Gastrocnemius medialis (tissue), 4 donors: ENCODE data around the gene INPP5D. TPM values are rescaled to one million over a fixed set of nuclear protein-coding genes. Genes with fewer than 3 reads are reported as not detected.
"Not testable (repeated sequence)": the region's sequence is repeated elsewhere in the genome, so short reads cannot be mapped to it uniquely, and the experiment has no call there.

ENCODE experiments used
- ATAC-seq, 2 donors: fragments of 150-250 bp; one replicate each; pipeline ENCODE4 v1.9.1; 2016
- DNase-seq, 2 donors: peaks; one replicate each; pipeline ENCODE4 v3.0.0-alpha.2; 2019
- H3K27ac ChIP-seq, 4 donors: fragments of 200-600 bp; sonication (generic); 1 replicate in 1 of 4; 2 replicates in 3 of 4; pipeline ENCODE4 v1.5.1; 2016 to 2018; ENCODE audit warnings: mild to moderate bottlenecking in 2 of 4, moderate library complexity in 1 of 4
- H3K27me3 ChIP-seq, 3 donors: fragments of 200-600 bp; sonication (generic) in 2 of 3; 1 replicate in 1 of 3; 2 replicates in 2 of 3; pipeline versions ENCODE4 v1.5.1 to v1.6.0; 2016 to 2019; ENCODE audit warnings: mild to moderate bottlenecking in 1 of 3, moderate library complexity in 1 of 3
- H3K36me3 ChIP-seq, 2 donors: fragments of 200-600 bp; sonication (generic) in 1 of 2; one replicate each; pipeline ENCODE4 v1.5.1; 2017 to 2018
- H3K4me1 ChIP-seq, 2 donors: fragments of 200-600 bp; sonication (generic) in 1 of 2; one replicate each; pipeline ENCODE4 v1.5.1; 2016 to 2017; ENCODE audit warnings: mild to moderate bottlenecking in 2 of 2
- H3K4me3 ChIP-seq, 4 donors: fragments of 200-600 bp; sonication (generic) in 3 of 4; 1 replicate in 1 of 4; 2 replicates in 3 of 4; pipeline ENCODE4 v1.5.1; 2016 to 2019; ENCODE audit warnings: mild to moderate bottlenecking in 2 of 4
- H3K9me3 ChIP-seq, 3 donors: fragments of 200-600 bp; sonication (generic) in 2 of 3; 1 replicate in 1 of 3; 2 replicates in 2 of 3; pipeline ENCODE4 v1.5.1; 2016 to 2019
- POLR2A ChIP-seq, 2 donors: fragments of 450-650 bp; IDR thresholded peaks; one replicate each; pipeline ENCODE4 v1.6.1; 2017; ENCODE audit warnings: antibody characterized with exemption in 2 of 2, mild to moderate bottlenecking in 2 of 2, moderate library complexity in 2 of 2
- in situ Hi-C, 4 donors: fragments of 200-750 bp; cut with MboI; loops; one replicate each; pipeline versions ENCODE4 v1.15.0 to v1.8.0; 2017; ENCODE audit warnings: low sequenced_read_pairs in 4 of 4
- intact Hi-C: fragments of 100-400 bp; cut with DNase I; formaldehyde crosslinking; loops from one replicate; pipeline ENCODE4 v1.15.1; 2023; ENCODE audit warnings: low total_unique reads
- total RNA-seq, 4 donors: library from RNA; depleted of rRNA; stranded (reverse); fragments of >200 nt; gene quantifications; one replicate each; pipeline versions ENCODE4 v1.1.0 to v1.2.3, GENCODE V29; 2016
- TF ChIP-seq, protein P1 (sequence below), 5 experiments: fragments of 450-650 bp in 3 of 5; fragments of 200-600 bp in 2 of 5; sonication (generic) in 2 of 5; IDR thresholded peaks in 4 of 5; conservative IDR thresholded peaks in 1 of 5; 1 replicate in 4 of 5; 2 replicates in 1 of 5; pipeline ENCODE4 v1.5.1; 2016 to 2019; ENCODE audit warnings: antibody characterized with exemption in 5 of 5, mild to moderate bottlenecking in 3 of 5, moderate library complexity in 3 of 5

The INPP5D gene
- total RNA-seq, 4 donors from 2014 or later, result 1.7 to 18.7 (median 4.9) TPM

DNA sequence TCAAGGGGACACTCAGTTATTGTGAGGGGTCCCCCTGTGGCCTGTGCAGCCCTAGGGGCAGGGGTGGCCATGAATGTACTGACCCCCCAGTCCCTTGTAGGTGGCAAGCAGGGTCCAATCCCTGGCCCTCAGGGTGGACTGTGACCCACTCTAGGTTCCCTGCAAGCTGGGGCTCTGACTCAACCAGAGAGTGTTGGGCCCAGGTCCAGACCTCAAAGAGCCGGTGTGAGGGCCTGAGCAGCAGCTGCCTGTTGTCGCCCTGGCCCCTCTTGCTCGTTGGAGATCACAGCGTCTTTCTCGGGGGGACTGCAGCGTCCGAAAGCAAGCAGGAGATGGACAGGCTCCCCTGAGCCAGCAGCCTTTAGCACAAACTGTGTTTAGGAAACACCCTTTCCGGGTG, 124.5 kb downstream of the INPP5D start:
- Histone ChIP-seq H3K4me3 (no peak overlapping the region), H3K27me3 (no peaks in the 10 kb centered on the region), H3K4me1 (no peaks in the 10 kb centered on the region), H3K27ac (no peak overlapping the region), H3K9me3 (no peaks in the 10 kb centered on the region), H3K36me3 (no peaks in the 10 kb centered on the region)
- in situ Hi-C loops (no loop called here), intact Hi-C loops (loop anchor here (1.0 kb wide), 1 partner anchor 27 kb away; no protein-coding TSS in a partner anchor)
- ATAC-seq (no peak), DNase-seq (no peak)
- TF ChIP-seq, protein P1, sequence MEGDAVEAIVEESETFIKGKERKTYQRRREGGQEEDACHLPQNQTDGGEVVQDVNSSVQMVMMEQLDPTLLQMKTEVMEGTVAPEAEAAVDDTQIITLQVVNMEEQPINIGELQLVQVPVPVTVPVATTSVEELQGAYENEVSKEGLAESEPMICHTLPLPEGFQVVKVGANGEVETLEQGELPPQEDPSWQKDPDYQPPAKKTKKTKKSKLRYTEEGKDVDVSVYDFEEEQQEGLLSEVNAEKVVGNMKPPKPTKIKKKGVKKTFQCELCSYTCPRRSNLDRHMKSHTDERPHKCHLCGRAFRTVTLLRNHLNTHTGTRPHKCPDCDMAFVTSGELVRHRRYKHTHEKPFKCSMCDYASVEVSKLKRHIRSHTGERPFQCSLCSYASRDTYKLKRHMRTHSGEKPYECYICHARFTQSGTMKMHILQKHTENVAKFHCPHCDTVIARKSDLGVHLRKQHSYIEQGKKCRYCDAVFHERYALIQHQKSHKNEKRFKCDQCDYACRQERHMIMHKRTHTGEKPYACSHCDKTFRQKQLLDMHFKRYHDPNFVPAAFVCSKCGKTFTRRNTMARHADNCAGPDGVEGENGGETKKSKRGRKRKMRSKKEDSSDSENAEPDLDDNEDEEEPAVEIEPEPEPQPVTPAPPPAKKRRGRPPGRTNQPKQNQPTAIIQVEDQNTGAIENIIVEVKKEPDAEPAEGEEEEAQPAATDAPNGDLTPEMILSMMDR (IDR thresholded peaks at IDR 0.05 in 4 of 5, conservative IDR thresholded peaks at IDR 0.05 in 1 of 5), result no peak
- no peak for TF ChIP-seq POLR2A (IDR thresholded peaks at IDR 0.05)

DNA sequence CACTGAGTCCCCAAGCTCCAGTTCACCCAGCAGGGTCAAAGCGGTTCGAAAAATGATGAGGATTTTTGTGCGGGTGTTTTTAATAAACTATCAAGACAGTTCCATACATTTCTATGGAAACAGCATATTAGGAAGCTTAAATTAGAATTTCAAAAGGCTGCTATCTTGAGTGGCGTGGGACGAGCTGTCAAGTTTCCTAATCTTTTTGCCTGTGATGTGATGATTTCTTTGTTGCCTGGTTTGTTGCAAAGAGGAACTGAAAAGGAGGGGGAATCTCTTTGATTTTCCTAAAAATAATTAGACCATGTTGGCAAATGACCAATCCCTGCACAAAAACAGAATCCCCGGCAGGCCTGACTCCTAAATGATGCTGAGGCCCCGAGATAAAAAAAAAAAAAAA, 125.2 kb downstream of the INPP5D start:
- Histone ChIP-seq H3K4me3 (no peak overlapping the region), H3K27ac (no peak overlapping the region), H3K9me3 (no peaks in the 10 kb centered on the region), H3K36me3 (no peaks in the 10 kb centered on the region), H3K27me3 (no peaks in the 10 kb centered on the region), H3K4me1 (no peaks in the 10 kb centered on the region)
- no peak for DNase-seq
- TF ChIP-seq, protein P1 (IDR thresholded peaks at IDR 0.05 in 4 of 5, conservative IDR thresholded peaks at IDR 0.05 in 1 of 5), result no peak
- no peak for TF ChIP-seq POLR2A (IDR thresholded peaks at IDR 0.05)
- ATAC-seq, result no peak
- intact Hi-C loops (loop anchor here (1.0 kb wide), 1 partner anchor 26 kb away; no protein-coding TSS in a partner anchor), in situ Hi-C loops (no loop called here)

DNA sequence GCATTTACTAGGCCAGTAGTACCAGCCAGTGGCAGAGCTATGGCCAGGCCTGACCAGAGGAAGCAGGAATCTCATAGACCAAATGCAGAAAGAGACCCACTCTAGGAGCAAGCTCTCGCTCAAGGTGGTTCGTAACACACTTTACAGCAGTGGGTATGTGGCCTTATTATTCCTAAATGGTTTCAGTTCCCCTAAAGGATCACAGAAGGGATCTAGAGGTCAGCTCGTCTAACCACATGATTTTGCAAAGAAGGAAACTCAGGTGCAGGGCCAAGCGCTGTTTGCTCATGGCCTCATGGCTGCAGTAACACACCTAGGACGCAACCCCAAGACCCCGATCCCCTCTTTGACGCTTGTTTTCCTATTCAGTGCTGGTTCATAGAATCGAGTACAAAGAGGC, 125.8 kb downstream of the INPP5D start:
- no peak overlapping the region for H3K27ac ChIP-seq
- H3K9me3 ChIP-seq, result no peaks in the 10 kb centered on the region
- ATAC-seq (no peak), DNase-seq (no peak)
- no peaks in the 10 kb centered on the region for H3K36me3 ChIP-seq
- in situ Hi-C loops (no loop called here), intact Hi-C loops (loop anchor here (1.0 kb wide), 1 partner anchor 25 kb away; no protein-coding TSS in a partner anchor)
- TF ChIP-seq, protein P1 (IDR thresholded peaks at IDR 0.05 in 4 of 5, conservative IDR thresholded peaks at IDR 0.05 in 1 of 5), result no peak
- no peak for TF ChIP-seq POLR2A (IDR thresholded peaks at IDR 0.05)
- no peak overlapping the region for H3K4me3 ChIP-seq
- H3K27me3 ChIP-seq, result no peaks in the 10 kb centered on the region
- H3K4me1 ChIP-seq, result no peaks in the 10 kb centered on the region

DNA sequence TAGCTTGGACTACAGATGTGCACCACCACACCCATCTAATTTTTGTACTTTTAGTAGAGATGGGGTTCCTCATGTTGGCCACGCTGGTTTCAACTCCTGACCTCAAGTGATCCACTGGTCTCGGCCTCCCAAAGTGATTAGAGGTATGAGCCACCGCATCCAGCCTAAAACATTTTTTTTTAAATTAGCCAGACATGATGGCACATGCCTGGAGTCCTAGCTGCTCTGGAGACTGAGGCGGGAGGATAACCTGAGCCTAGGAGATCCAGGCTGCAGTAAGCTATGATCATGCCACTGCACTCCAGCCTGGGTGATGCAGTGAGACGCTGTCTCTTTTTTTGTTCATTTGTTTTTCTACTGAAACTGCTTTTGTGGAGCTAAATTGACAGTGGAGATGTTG, 126.7 kb downstream of the INPP5D start:
- Histone ChIP-seq H3K4me1 (no peaks in the 10 kb centered on the region), H3K36me3 (no peaks in the 10 kb centered on the region), H3K27ac (no peak overlapping the region), H3K4me3 (no peak overlapping the region), H3K9me3 (no peaks in the 10 kb centered on the region), H3K27me3 (no peaks in the 10 kb centered on the region)
- TF ChIP-seq, protein P1 (IDR thresholded peaks at IDR 0.05 in 4 of 5, conservative IDR thresholded peaks at IDR 0.05 in 1 of 5), result no peak
- TF ChIP-seq POLR2A (IDR thresholded peaks at IDR 0.05), result no peak
- ATAC-seq, result no peak
- in situ Hi-C loops (no loop called here), intact Hi-C loops (no loop called here)
- no peak for DNase-seq

DNA sequence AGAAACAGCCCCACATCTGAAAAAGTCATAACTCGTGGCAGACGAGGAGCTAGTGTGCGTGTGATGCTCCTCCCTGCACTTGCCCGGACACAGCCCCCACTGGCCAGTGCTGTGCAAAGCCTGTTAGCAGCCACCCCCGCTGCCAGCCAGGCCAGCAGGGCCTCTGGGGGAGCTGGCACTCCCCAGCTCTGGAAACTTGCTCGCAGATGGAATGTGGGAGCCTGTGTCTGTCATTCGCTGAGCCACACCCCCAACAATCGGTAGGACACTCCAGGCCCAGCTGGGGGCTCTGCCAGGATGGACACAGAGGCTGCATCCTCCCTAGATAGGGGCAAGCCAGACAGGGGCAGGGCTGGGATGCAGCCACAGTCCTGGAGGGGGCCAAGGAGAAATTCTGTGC, 128.9 kb downstream of the INPP5D start:
- DNase-seq, result no peak
- H3K4me1 ChIP-seq, result no peaks in the 10 kb centered on the region
- in situ Hi-C loops (no loop called here), intact Hi-C loops (no loop called here)
- H3K9me3 ChIP-seq, result no peaks in the 10 kb centered on the region
- H3K27me3 ChIP-seq, result no peaks in the 10 kb centered on the region
- no peaks in the 10 kb centered on the region for H3K36me3 ChIP-seq
- H3K27ac ChIP-seq, result no peak overlapping the region
- ATAC-seq, result no peak
- TF ChIP-seq POLR2A (IDR thresholded peaks at IDR 0.05), result no peak
- TF ChIP-seq, protein P1 (IDR thresholded peaks at IDR 0.05 in 4 of 5, conservative IDR thresholded peaks at IDR 0.05 in 1 of 5), result no peak
- no peak overlapping the region for H3K4me3 ChIP-seq

DNA sequence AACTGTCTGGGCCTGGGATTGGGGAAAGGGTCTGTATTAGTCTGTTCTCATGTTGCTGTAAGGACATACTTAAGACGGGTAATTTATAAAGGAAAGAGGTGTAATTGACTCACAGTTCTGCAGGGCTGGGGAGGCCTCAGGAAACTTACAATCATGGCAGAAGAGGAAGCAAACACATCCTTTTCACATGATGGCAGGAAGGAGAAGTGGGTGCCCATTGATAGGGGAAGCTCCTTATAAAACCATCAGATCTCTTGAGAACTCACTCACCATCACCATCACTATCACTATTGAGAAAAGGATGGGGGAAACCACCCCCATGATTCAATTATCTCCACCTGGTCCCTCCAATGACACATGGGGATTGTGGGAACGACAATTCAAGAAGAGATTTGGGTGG, 130.9 kb downstream of the INPP5D start:
- H3K36me3 ChIP-seq, in situ Hi-C loops, DNase-seq, ATAC-seq, H3K27me3 ChIP-seq, H3K4me1 ChIP-seq, H3K9me3 ChIP-seq, H3K27ac ChIP-seq, intact Hi-C loops, H3K4me3 ChIP-seq: not testable (repeated sequence)
